Smooth muscle cell (in vitro differentiated cells): ENCODE data around the gene ATRN. TPM values are rescaled to one million over a fixed set of nuclear protein-coding genes. Genes with fewer than 3 reads are reported as not detected.

Experiments used
- DNase-seq: peaks from one replicate; lab custom pipeline; 2025; ENCODE audit not compliant: unreplicated experiment; lab: John Stamatoyannopoulos, UW
- H2AFZ ChIP-seq: fragments of 200-600 bp; sonication (generic); 2 replicates; pipeline ENCODE4 v1.6.0; 2016; ENCODE audit warnings: antibody characterized with exemption, low read depth, mild to moderate bottlenecking
- H3F3A ChIP-seq: fragments of 200-600 bp; sonication (generic); 2 replicates; pipeline ENCODE4 v1.6.0; 2017; ENCODE audit warnings: antibody characterized with exemption, low read depth
- H3K27ac ChIP-seq: fragments of 200-600 bp; sonication (generic); 2 replicates; pipeline ENCODE4 v1.5.1; 2016; ENCODE audit warnings: low read depth, mild to moderate bottlenecking
- H3K27me3 ChIP-seq: fragments of 200-600 bp; sonication (generic); 2 replicates; pipeline ENCODE4 v1.6.1; 2016; ENCODE audit warnings: low read depth, mild to moderate bottlenecking
- H3K36me3 ChIP-seq: fragments of 200-600 bp; sonication (generic); 2 replicates; pipeline ENCODE4 v1.5.1; 2016; ENCODE audit warnings: low read depth
- H3K4me1 ChIP-seq: fragments of 200-600 bp; sonication (generic); 2 replicates; pipeline ENCODE4 v1.5.1; 2016; ENCODE audit warnings: low read depth
- H3K4me2 ChIP-seq: fragments of 200-600 bp; sonication (generic); 2 replicates; pipeline ENCODE4 v1.6.0; 2016; ENCODE audit warnings: mild to moderate bottlenecking
- H3K4me3 ChIP-seq: fragments of 200-600 bp; sonication (generic); 2 replicates; pipeline ENCODE4 v1.5.1; 2016; ENCODE audit warnings: mild to moderate bottlenecking
- H3K79me2 ChIP-seq: fragments of 200-600 bp; sonication (generic); 2 replicates; pipeline ENCODE4 v1.6.0; 2016; ENCODE audit warnings: low read depth, mild to moderate bottlenecking
- H3K9ac ChIP-seq: fragments of 200-600 bp; sonication (generic); 2 replicates; pipeline ENCODE4 v1.6.0; 2016; ENCODE audit warnings: low read depth
- H3K9me3 ChIP-seq: fragments of 200-600 bp; sonication (generic); replicated peaks from 2 replicates; pipeline ENCODE4 v1.5.1; 2016; ENCODE audit warnings: low read depth
- H4K20me1 ChIP-seq: fragments of 200-600 bp; sonication (generic); 2 replicates; pipeline ENCODE4 v1.6.0; 2016; ENCODE audit warnings: low read depth
- WGBS: methylation state at CpG from one replicate; pipeline ENCODE4 v1.1.7; 2016; ENCODE audit warnings: low lambda C conversion rate; 5-methylcytosine and 5-hydroxymethylcytosine counted together
- polyA plus RNA-seq: library from polyadenylated mRNA; unstranded; fragments of >200 nt; fragmentation: Nextera tagmentation; extraction: Ambion mirVana; gene quantifications from 2 replicates; pipeline ENCODE4 v1.2.1, GENCODE V29; 2016
- total RNA-seq: library from RNA; depleted of rRNA; stranded (reverse); fragments of >200 nt; gene quantifications from 2 replicates; pipeline ENCODE4 v1.2.3, GENCODE V29; 2014
- TF ChIP-seq, protein P1 (sequence below): fragments of 200-600 bp; sonication (generic); IDR thresholded peaks from 2 replicates; pipeline ENCODE4 v1.5.1; 2017; ENCODE audit warnings: borderline replicate concordance, mild to moderate bottlenecking, antibody characterized with exemption; ENCODE audit not compliant: insufficient read depth, poor library complexity, severe bottlenecking

ATRN gene
- total and polyA plus RNA-seq, 2 experiments from 2014 or later = 17.9 to 44.0 TPM

GRCh38 chr20:3680701-3681351, 210.0 kb downstream of the ATRN start:
- no peaks in the 10 kb centered on the region for H3K9me3 ChIP-seq
- WGBS = 80% methylated on average over 10 of the region's 15 CpGs
- H3K27ac ChIP-seq = no peak overlapping the region
- H2AFZ ChIP-seq = peak overlapping the region; percentile 59
- DNase-seq = no peak
- H3K4me2 ChIP-seq = peak overlapping the region; percentile 90
- no peaks in the 10 kb centered on the region for H3K36me3 ChIP-seq
- peaks cover 8% of the 10 kb centered on the region for H3K4me1 ChIP-seq
- H4K20me1 ChIP-seq = no peaks in the 10 kb centered on the region
- peaks cover 4% of the 10 kb centered on the region for H3K27me3 ChIP-seq
- H3K4me3 ChIP-seq = peak overlapping the region; percentile 56
- H3K9ac ChIP-seq = no peak overlapping the region
- no peaks in the 10 kb centered on the region for H3K79me2 ChIP-seq
- H3F3A ChIP-seq = no peaks in the 10 kb centered on the region
- TF ChIP-seq, protein P1, sequence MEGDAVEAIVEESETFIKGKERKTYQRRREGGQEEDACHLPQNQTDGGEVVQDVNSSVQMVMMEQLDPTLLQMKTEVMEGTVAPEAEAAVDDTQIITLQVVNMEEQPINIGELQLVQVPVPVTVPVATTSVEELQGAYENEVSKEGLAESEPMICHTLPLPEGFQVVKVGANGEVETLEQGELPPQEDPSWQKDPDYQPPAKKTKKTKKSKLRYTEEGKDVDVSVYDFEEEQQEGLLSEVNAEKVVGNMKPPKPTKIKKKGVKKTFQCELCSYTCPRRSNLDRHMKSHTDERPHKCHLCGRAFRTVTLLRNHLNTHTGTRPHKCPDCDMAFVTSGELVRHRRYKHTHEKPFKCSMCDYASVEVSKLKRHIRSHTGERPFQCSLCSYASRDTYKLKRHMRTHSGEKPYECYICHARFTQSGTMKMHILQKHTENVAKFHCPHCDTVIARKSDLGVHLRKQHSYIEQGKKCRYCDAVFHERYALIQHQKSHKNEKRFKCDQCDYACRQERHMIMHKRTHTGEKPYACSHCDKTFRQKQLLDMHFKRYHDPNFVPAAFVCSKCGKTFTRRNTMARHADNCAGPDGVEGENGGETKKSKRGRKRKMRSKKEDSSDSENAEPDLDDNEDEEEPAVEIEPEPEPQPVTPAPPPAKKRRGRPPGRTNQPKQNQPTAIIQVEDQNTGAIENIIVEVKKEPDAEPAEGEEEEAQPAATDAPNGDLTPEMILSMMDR = no peak

GRCh38 chr20:3681352-3681930, 210.6 kb downstream of the ATRN start:
- DNase-seq = no peak
- Histone ChIP-seq H2AFZ (peak overlapping the region; percentile 90), H3K9me3 (no peaks in the 10 kb centered on the region), H3F3A (no peaks in the 10 kb centered on the region), H3K27ac (no peak overlapping the region), H3K36me3 (no peaks in the 10 kb centered on the region), H4K20me1 (no peaks in the 10 kb centered on the region), H3K4me2 (peak overlapping the region; percentile 90), H3K4me3 (peak overlapping the region; percentile 56), H3K79me2 (no peaks in the 10 kb centered on the region), H3K4me1 (peaks cover 8% of the 10 kb centered on the region), H3K9ac (no peak overlapping the region), H3K27me3 (peaks cover 4% of the 10 kb centered on the region)
- TF ChIP-seq, protein P1 = no peak
- 21% methylated on average over 31 of the region's 32 CpGs for WGBS

- H3F3A ChIP-seq = no peaks in the 10 kb centered on the region
- H3K27ac ChIP-seq = no peak within 1 kb of the TSS
- no peaks in the 10 kb centered on the region for H4K20me1 ChIP-seq
- no peaks in the 10 kb centered on the region for H3K9me3 ChIP-seq
- peak within 1 kb of the TSS; percentile 90 for H3K4me2 ChIP-seq
- H3K4me3 ChIP-seq = peak within 1 kb of the TSS; percentile 56
- no peak for DNase-seq
- no peaks in the 10 kb centered on the region for H3K79me2 ChIP-seq
- no peaks in the 10 kb centered on the region for H3K36me3 ChIP-seq
- WGBS = 18% methylated on average over 34 of the region's 65 CpGs
- H2AFZ ChIP-seq = peak within 1 kb of the TSS; percentile 90
- no peak within 1 kb of the TSS for H3K9ac ChIP-seq
- TF ChIP-seq, protein P1 = no peak
- peaks cover 8% of the 10 kb centered on the region for H3K4me1 ChIP-seq
- peaks cover 4% of the 10 kb centered on the region for H3K27me3 ChIP-seq
Measured at GRCh38 chr20:3681931-3682781, 211.3 kb downstream of the ATRN start, which contains the start of gene ADAM33. Gene ADAM33, minus strand, starts transcription at chr20:3682010. Its CDS starts 6 bp downstream, at chr20:3682004.
